ENCODE results near the gene TMEM229A.
"Not testable (repeated sequence)": the region's sequence is repeated elsewhere in the genome, so short reads cannot be mapped to it uniquely, and the experiment has no call there.

- not testable (repeated sequence) for TF ChIP-seq EZH2 (IDR thresholded peaks at IDR 0.05; ENCODE audit: borderline replicate concordance, low read depth, low read length, severe bottlenecking); CTCF (IDR thresholded peaks at IDR 0.05; ENCODE audit: borderline replicate concordance, extremely low read depth, low read length, poor library complexity, severe bottlenecking)
Measured at GRCh38 chr7:124024329-124024728, 8.5 kb downstream of the TMEM229A start.

All from DND-41 (cell line).